ENCODE data around the gene SH3RF3. TPM values are rescaled to one million over a fixed set of nuclear protein-coding genes. Genes with fewer than 3 reads are reported as not detected.

The SH3RF3 gene
- polyA plus RNA-seq, 1 of the 3 experiments (the other 2 are of a cell fraction): 1.9 TPM

DNA sequence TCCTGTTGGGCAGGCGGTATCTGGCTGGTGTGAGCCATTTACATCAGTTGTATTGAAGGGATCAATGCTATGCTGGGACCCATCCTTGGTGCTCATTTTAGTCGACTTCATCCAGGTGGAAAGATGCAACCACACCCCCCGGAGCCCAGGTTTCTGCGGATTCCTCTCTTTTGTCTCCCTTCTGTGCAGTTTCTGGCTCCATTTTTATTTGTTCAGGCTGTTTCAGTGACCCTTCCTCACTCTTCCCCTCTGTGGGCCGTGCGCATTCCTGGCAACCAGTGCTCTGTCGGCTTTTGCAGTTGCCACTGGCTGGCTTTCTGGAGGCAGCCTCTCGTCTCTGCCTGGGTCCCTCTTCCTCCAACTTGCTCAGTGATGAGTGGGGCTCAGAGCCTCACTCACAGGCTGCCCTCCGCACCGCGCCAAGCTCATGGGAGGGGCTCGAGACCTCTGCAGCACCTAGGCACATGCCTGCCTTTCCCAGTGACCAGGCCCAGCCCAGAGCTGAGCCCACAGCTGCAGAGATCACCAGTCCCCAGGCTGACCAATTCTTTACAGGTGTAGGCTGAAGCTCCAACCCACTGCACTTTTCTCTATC is 12.1 kb downstream of the SH3RF3 start:
- Histone ChIP-seq H2AFZ (ENCODE audit: low read depth) (no peak overlapping the region), H3K9me2 (no peaks in the 10 kb centered on the region), H3K27ac (ENCODE audit: low read depth in 2 of 2, low read length in 1 of 2) (no peak overlapping the region), H3K4me1 (ENCODE audit: control insufficient read depth in 1 of 2, insufficient read depth in 2 of 2, low read depth in 1 of 2, low read length in 1 of 2) (peaks cover 2 to 26% of the 10 kb centered on the region in 2 experiments; a peak in 2 of 4 replicates), H3F3A (replicated peaks; ENCODE audit: insufficient read depth) (no peaks in the 10 kb centered on the region), H3K4me3 (ENCODE audit: low read depth in 2 of 2, low read length in 1 of 2) (no peak overlapping the region), H3K4me2 (no peak overlapping the region), H3K79me2 (ENCODE audit: insufficient read depth) (peaks cover 70% of the 10 kb centered on the region), H3K27me3 (ENCODE audit: insufficient read depth) (no peaks in the 10 kb centered on the region), H3K9me3 (no peaks in the 10 kb centered on the region), H3K36me3 (replicated peaks in 1 of 2; ENCODE audit: control insufficient read depth in 1 of 2, insufficient read depth in 2 of 2, low read length in 1 of 2) (no peaks in the 10 kb centered on the region), H4K20me1 (ENCODE audit: insufficient read depth) (peaks cover 78% of the 10 kb centered on the region), H3K9ac (no peak overlapping the region)
- ChIA-PET POLR2A (no interaction called here), CTCF (interaction anchor here (0.8 to 1.6 kb wide), 2 partner anchors 368 to 369 kb away, joined by 3 to 5 read pairs; no protein-coding TSS in a partner anchor)
- DNase-seq: no peak
- 83% methylated on average over 12 of the region's 12 CpGs for WGBS (ENCODE audit: low lambda C conversion rate)
- TF ChIP-seq TCF12 (IDR thresholded peaks at IDR 0.05) (no peak), RFX5 (IDR thresholded peaks at IDR 0.05; ENCODE audit: low read length) (no peak), FOXM1 (IDR thresholded peaks at IDR 0.05; ENCODE audit: low read depth) (no peak), MXI1 (IDR thresholded peaks at IDR 0.05; ENCODE audit: low read depth, low read length) (no peak), RAD21 (IDR thresholded peaks at IDR 0.05; ENCODE audit: low read length) (no peak), FOXJ3 (CRISPR knock-in tag; IDR thresholded peaks at IDR 0.05) (no peak), FOSL2 (IDR thresholded peaks at IDR 0.05; ENCODE audit: borderline replicate concordance, low read depth) (no peak), JUND (IDR thresholded peaks at IDR 0.05) (no peak), TEAD4 (IDR thresholded peaks at IDR 0.05; ENCODE audit: borderline replicate concordance, insufficient read depth) (no peak), MEF2A (IDR thresholded peaks at IDR 0.05; ENCODE audit: borderline replicate concordance, low read depth) (no peak), ELF1 (IDR thresholded peaks at IDR 0.05) (no peak), NRF1 (IDR thresholded peaks at IDR 0.05; ENCODE audit: low read depth, low read length) (no peak)
- TF ChIP-seq, protein P1, sequence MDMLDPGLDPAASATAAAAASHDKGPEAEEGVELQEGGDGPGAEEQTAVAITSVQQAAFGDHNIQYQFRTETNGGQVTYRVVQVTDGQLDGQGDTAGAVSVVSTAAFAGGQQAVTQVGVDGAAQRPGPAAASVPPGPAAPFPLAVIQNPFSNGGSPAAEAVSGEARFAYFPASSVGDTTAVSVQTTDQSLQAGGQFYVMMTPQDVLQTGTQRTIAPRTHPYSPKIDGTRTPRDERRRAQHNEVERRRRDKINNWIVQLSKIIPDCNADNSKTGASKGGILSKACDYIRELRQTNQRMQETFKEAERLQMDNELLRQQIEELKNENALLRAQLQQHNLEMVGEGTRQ (IDR thresholded peaks at IDR 0.05; ENCODE audit: borderline replicate concordance, low read depth, low read length): no peak
- TF ChIP-seq, protein P2, sequence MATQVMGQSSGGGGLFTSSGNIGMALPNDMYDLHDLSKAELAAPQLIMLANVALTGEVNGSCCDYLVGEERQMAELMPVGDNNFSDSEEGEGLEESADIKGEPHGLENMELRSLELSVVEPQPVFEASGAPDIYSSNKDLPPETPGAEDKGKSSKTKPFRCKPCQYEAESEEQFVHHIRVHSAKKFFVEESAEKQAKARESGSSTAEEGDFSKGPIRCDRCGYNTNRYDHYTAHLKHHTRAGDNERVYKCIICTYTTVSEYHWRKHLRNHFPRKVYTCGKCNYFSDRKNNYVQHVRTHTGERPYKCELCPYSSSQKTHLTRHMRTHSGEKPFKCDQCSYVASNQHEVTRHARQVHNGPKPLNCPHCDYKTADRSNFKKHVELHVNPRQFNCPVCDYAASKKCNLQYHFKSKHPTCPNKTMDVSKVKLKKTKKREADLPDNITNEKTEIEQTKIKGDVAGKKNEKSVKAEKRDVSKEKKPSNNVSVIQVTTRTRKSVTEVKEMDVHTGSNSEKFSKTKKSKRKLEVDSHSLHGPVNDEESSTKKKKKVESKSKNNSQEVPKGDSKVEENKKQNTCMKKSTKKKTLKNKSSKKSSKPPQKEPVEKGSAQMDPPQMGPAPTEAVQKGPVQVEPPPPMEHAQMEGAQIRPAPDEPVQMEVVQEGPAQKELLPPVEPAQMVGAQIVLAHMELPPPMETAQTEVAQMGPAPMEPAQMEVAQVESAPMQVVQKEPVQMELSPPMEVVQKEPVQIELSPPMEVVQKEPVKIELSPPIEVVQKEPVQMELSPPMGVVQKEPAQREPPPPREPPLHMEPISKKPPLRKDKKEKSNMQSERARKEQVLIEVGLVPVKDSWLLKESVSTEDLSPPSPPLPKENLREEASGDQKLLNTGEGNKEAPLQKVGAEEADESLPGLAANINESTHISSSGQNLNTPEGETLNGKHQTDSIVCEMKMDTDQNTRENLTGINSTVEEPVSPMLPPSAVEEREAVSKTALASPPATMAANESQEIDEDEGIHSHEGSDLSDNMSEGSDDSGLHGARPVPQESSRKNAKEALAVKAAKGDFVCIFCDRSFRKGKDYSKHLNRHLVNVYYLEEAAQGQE (IDR thresholded peaks at IDR 0.05; ENCODE audit: low read depth, low read length): no peak
- TF ChIP-seq, protein P3, sequence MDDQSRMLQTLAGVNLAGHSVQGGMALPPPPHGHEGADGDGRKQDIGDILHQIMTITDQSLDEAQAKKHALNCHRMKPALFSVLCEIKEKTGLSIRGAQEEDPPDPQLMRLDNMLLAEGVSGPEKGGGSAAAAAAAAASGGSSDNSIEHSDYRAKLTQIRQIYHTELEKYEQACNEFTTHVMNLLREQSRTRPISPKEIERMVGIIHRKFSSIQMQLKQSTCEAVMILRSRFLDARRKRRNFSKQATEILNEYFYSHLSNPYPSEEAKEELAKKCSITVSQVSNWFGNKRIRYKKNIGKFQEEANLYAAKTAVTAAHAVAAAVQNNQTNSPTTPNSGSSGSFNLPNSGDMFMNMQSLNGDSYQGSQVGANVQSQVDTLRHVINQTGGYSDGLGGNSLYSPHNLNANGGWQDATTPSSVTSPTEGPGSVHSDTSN (IDR thresholded peaks at IDR 0.05): no peak
- TF ChIP-seq, protein P4, sequence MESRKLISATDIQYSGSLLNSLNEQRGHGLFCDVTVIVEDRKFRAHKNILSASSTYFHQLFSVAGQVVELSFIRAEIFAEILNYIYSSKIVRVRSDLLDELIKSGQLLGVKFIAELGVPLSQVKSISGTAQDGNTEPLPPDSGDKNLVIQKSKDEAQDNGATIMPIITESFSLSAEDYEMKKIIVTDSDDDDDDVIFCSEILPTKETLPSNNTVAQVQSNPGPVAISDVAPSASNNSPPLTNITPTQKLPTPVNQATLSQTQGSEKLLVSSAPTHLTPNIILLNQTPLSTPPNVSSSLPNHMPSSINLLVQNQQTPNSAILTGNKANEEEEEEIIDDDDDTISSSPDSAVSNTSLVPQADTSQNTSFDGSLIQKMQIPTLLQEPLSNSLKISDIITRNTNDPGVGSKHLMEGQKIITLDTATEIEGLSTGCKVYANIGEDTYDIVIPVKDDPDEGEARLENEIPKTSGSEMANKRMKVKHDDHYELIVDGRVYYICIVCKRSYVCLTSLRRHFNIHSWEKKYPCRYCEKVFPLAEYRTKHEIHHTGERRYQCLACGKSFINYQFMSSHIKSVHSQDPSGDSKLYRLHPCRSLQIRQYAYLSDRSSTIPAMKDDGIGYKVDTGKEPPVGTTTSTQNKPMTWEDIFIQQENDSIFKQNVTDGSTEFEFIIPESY (IDR thresholded peaks at IDR 0.05; ENCODE audit: borderline replicate concordance, low read depth): no peak
- TF ChIP-seq, protein P5, sequence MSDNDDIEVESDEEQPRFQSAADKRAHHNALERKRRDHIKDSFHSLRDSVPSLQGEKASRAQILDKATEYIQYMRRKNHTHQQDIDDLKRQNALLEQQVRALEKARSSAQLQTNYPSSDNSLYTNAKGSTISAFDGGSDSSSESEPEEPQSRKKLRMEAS (IDR thresholded peaks at IDR 0.05; ENCODE audit: low read depth): no peak

Data from SK-N-SH (cell line).